ENCODE data around the gene PKDCC.

- TF ChIP-seq CTCF (IDR thresholded peaks at IDR 0.05) (no peak), EP300 (IDR thresholded peaks at IDR 0.05) (no peak)
Measured at GRCh38 chr2:42051543-42052235, 3.9 kb downstream of the PKDCC start.

All from suprapubic skin (tissue), 3 donors.